NCI-H2171 treated with DMSO at 0.1 percent for 48 hours (cell line): ENCODE results near the gene GPR22.
A peak's percentile ranks its signal among the peaks of the same experiment; 100 is the strongest.

Experiments used
- DNase-seq: peaks from one replicate; lab custom pipeline; 2025; lab: John Stamatoyannopoulos, UW

GPR22 gene

GRCh38 chr7:107479303-107479702 is 9.4 kb downstream of the GPR22 start:
- no peak for DNase-seq

- DNase-seq = no peak
These were observed 11.1 kb downstream of the GPR22 start for GRCh38 chr7:107480932-107481331.

- no peak for DNase-seq
These were observed 12.7 kb downstream of the GPR22 start for GRCh38 chr7:107482571-107482970.

GRCh38 chr7:107486041-107486440 is 16.2 kb downstream of the GPR22 start:
- no peak for DNase-seq

GRCh38 chr7:107492875-107493274 is 23.0 kb downstream of the GPR22 start:
- no peak for DNase-seq

- DNase-seq = no peak
These were observed 24.5 kb downstream of the GPR22 start for GRCh38 chr7:107494315-107494751.

GRCh38 chr7:107494884-107495283 is 25.0 kb downstream of the GPR22 start:
- DNase-seq = no peak

GRCh38 chr7:107495516-107495915 is 25.7 kb downstream of the GPR22 start:
- no peak for DNase-seq

- no peak for DNase-seq
These were observed 29.9 kb downstream of the GPR22 start for GRCh38 chr7:107499731-107500130.

GRCh38 chr7:107501593-107501992 is 31.7 kb downstream of the GPR22 start:
- DNase-seq = peak; percentile 1

- DNase-seq = no peak
These were observed 32.3 kb downstream of the GPR22 start for GRCh38 chr7:107502154-107502553.

GRCh38 chr7:107502797-107503196 is 32.9 kb downstream of the GPR22 start:
- DNase-seq = no peak

GRCh38 chr7:107503687-107504086 is 33.8 kb downstream of the GPR22 start:
- peak; percentile 4 for DNase-seq

- DNase-seq = no peak
These were observed 35.5 kb downstream of the GPR22 start for GRCh38 chr7:107505362-107505761.

- peak; percentile 77 for DNase-seq
These were observed 36.3 kb downstream of the GPR22 start for GRCh38 chr7:107505997-107506673.

- peak; percentile 38 for DNase-seq
These were observed 37.0 kb downstream of the GPR22 start for GRCh38 chr7:107506674-107507339.
